Activated CD4-positive, alpha-beta memory T cell treated with anti-CD3 and anti-CD28 coated beads, Interleukin-2, amount 10 ng/mL, durations not matched to agents 7 days and 5 days (primary cell): ENCODE data around the gene ITGA11. TPM values are rescaled to one million over a fixed set of nuclear protein-coding genes. Genes with fewer than 3 reads are reported as not detected.
"Not testable (repeated sequence)": the region's sequence is repeated elsewhere in the genome, so short reads cannot be mapped to it uniquely, and the experiment has no call there.

Experiments used
- CTCF ChIA-PET: fragments of 350-600 bp; sonication (Branson Sonifier 250); formaldehyde crosslinking; loops from one replicate; lab custom pipeline; 2021; ENCODE audit warnings: antibody characterized with exemption, inconsistent platforms; lab: Charles Lee
- POLR2A ChIA-PET: fragments of 350-600 bp; sonication (Branson Sonifier 250); formaldehyde crosslinking; loops from one replicate; lab custom pipeline; 2021; ENCODE audit warnings: antibody characterized with exemption; lab: Charles Lee
- DNase-seq: peaks from one replicate; pipeline ENCODE4 v3.0.0-alpha.2; 2020
- H3K27ac Mint-ChIP-seq: one replicate; pipeline ENCODE4 v1.8.0; 2021; ENCODE audit warnings: mild to moderate bottlenecking, mixed read lengths
- H3K27me3 Mint-ChIP-seq: one replicate; pipeline ENCODE4 v1.8.0; 2021; ENCODE audit warnings: mixed read lengths
- H3K36me3 Mint-ChIP-seq: one replicate; pipeline ENCODE4 v1.8.0; 2021; ENCODE audit warnings: low read depth, mixed read lengths
- H3K4me1 Mint-ChIP-seq: one replicate; pipeline ENCODE4 v1.8.0; 2021; ENCODE audit warnings: mixed read lengths
- H3K4me3 Mint-ChIP-seq: one replicate; pipeline ENCODE4 v1.8.0; 2021; ENCODE audit warnings: mild to moderate bottlenecking, mixed read lengths
- H3K9me3 Mint-ChIP-seq: one replicate; pipeline ENCODE4 v1.8.0; 2021; ENCODE audit warnings: mixed read lengths
- total RNA-seq, 2 experiments: library from RNA; stranded (reverse); gene quantifications; one replicate each; pipeline ENCODE4 v1.2.3, GENCODE V29; 2021

ITGA11 gene
- total RNA-seq, 2 experiments from 2014 or later: 0.20 to 0.73 TPM

GRCh38 chr15:68428431-68428940 lies 3.5 kb downstream of the ITGA11 start:
- CTCF ChIA-PET: no interaction called here
- H3K27me3 Mint-ChIP-seq: peaks cover 54% of the 10 kb centered on the region
- H3K4me3 Mint-ChIP-seq: no peak overlapping the region

GRCh38 chr15:68427963-68428362 lies 4.0 kb downstream of the ITGA11 start:
- no peaks in the 10 kb centered on the region for H3K36me3 Mint-ChIP-seq
- H3K9me3 Mint-ChIP-seq: no peaks in the 10 kb centered on the region
- ChIA-PET POLR2A (no interaction called here), CTCF (no interaction called here)
- H3K4me3 Mint-ChIP-seq: no peak overlapping the region
- H3K4me1 Mint-ChIP-seq: peaks cover 2% of the 10 kb centered on the region
- peaks cover 49% of the 10 kb centered on the region for H3K27me3 Mint-ChIP-seq
- H3K27ac Mint-ChIP-seq: no peak overlapping the region
- no peak for DNase-seq

More at GRCh38 chr15:68428431-68428940, 3.5 kb downstream of the ITGA11 start:
- no peaks in the 10 kb centered on the region for H3K9me3 Mint-ChIP-seq
- POLR2A ChIA-PET: no interaction called here
- peaks cover 2% of the 10 kb centered on the region for H3K4me1 Mint-ChIP-seq
- H3K36me3 Mint-ChIP-seq: no peaks in the 10 kb centered on the region
- DNase-seq: no peak
- H3K27ac Mint-ChIP-seq: no peak overlapping the region

DNA sequence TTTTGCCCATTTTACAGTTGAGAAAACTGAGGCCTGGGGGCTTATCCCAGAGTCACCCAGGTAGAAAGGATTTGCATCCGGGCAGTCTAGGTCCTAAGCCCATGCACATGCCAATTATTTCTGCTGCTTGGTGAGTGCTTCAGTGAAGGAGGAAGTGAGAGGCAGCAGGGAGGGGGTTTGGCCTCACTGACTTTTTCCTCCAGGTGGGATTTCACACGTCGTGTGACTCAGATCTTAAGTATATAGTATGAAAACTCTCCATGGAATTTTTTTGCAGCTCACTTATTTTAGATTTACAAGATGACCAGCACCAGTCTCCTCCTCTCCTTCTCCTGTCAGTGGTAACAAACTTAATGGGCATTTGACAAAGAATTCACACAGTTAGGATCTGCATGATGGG lies 4.6 kb downstream of the ITGA11 start:
- H3K27ac Mint-ChIP-seq: no peak overlapping the region
- H3K4me3 Mint-ChIP-seq: no peak overlapping the region
- H3K36me3 Mint-ChIP-seq: no peaks in the 10 kb centered on the region
- H3K4me1 Mint-ChIP-seq: no peaks in the 10 kb centered on the region
- H3K27me3 Mint-ChIP-seq: peaks cover 43% of the 10 kb centered on the region
- no peaks in the 10 kb centered on the region for H3K9me3 Mint-ChIP-seq
- DNase-seq: no peak
- ChIA-PET POLR2A (no interaction called here), CTCF (no interaction called here)

DNA sequence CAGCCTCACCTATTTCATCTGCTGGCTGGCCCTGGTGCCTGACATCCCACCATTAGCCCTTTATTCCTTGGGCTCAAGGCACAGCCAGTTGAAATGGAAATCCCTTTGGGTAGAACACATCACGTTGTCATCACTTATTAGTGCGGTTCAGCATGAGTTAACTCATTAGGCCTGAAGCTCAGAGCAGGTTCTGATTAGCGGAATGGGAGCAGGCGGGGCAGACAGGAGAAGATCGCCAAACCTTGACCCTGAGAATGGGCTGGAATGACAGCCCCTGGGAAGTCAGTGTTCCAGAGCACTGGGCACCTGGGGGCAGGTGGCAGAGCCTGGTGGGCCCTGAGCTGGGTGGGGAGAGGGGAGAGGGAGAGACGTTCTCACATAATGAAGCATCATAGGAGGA lies 5.8 kb downstream of the ITGA11 start:
- CTCF ChIA-PET: no interaction called here
- no peaks in the 10 kb centered on the region for H3K36me3 Mint-ChIP-seq
- POLR2A ChIA-PET: no interaction called here
- no peaks in the 10 kb centered on the region for H3K4me1 Mint-ChIP-seq
- no peaks in the 10 kb centered on the region for H3K9me3 Mint-ChIP-seq
- peaks cover 38% of the 10 kb centered on the region for H3K27me3 Mint-ChIP-seq
- no peak overlapping the region for H3K27ac Mint-ChIP-seq
- H3K4me3 Mint-ChIP-seq: no peak overlapping the region
- no peak for DNase-seq

DNA sequence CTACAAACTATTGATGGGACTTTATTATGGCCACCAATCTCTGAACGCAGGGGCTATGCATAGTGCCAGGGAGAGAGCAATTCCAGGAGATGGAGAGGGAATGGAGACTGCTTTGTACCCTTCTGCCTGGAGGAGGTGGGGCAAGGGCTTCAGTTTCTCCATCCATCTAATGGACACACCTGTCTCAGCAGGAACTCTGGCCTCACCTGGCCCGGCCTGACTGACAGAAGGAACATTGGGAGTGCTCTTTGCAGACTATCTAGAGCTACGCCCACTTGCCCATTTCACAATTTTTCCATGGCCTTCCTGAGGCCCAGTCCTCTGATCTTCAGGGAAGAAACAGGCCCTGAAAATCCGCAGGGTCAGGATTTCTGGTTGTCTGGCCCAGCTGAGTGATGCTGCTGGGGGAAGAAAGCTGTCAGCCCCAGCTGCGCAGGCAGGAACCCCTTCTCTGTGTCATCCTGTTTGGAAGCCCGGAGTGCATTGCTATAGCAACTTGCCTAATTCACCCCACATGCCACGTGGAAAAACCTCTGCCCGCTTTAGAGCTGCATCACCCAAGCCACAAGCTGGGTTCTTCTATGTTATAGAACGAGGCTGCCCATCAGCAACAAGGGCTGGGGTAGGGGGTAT lies 6.4 kb downstream of the ITGA11 start:
- DNase-seq: no peak
- peaks cover 35% of the 10 kb centered on the region for H3K27me3 Mint-ChIP-seq
- no peak overlapping the region for H3K4me3 Mint-ChIP-seq
- ChIA-PET CTCF (no interaction called here), POLR2A (no interaction called here)
- no peak overlapping the region for H3K27ac Mint-ChIP-seq
- H3K9me3 Mint-ChIP-seq: no peaks in the 10 kb centered on the region
- no peaks in the 10 kb centered on the region for H3K36me3 Mint-ChIP-seq
- no peaks in the 10 kb centered on the region for H3K4me1 Mint-ChIP-seq

GRCh38 chr15:68424754-68425390 lies 7.1 kb downstream of the ITGA11 start:
- CTCF ChIA-PET: no interaction called here
- POLR2A ChIA-PET: no interaction called here
- no peaks in the 10 kb centered on the region for H3K9me3 Mint-ChIP-seq
- H3K4me3 Mint-ChIP-seq: no peak overlapping the region
- no peak for DNase-seq
- peaks cover 28% of the 10 kb centered on the region for H3K27me3 Mint-ChIP-seq
- H3K4me1 Mint-ChIP-seq: no peaks in the 10 kb centered on the region
- H3K36me3 Mint-ChIP-seq: no peaks in the 10 kb centered on the region
- no peak overlapping the region for H3K27ac Mint-ChIP-seq

- H3K36me3 Mint-ChIP-seq: no peaks in the 10 kb centered on the region
- H3K9me3 Mint-ChIP-seq: no peaks in the 10 kb centered on the region
- H3K27ac Mint-ChIP-seq: no peak overlapping the region
- no peak overlapping the region for H3K4me3 Mint-ChIP-seq
- no peak for DNase-seq
- ChIA-PET CTCF (no interaction called here), POLR2A (no interaction called here)
- peaks cover 16% of the 10 kb centered on the region for H3K27me3 Mint-ChIP-seq
- H3K4me1 Mint-ChIP-seq: no peaks in the 10 kb centered on the region
Observed at GRCh38 chr15:68423359-68424296, 8.3 kb downstream of the ITGA11 start.

DNA sequence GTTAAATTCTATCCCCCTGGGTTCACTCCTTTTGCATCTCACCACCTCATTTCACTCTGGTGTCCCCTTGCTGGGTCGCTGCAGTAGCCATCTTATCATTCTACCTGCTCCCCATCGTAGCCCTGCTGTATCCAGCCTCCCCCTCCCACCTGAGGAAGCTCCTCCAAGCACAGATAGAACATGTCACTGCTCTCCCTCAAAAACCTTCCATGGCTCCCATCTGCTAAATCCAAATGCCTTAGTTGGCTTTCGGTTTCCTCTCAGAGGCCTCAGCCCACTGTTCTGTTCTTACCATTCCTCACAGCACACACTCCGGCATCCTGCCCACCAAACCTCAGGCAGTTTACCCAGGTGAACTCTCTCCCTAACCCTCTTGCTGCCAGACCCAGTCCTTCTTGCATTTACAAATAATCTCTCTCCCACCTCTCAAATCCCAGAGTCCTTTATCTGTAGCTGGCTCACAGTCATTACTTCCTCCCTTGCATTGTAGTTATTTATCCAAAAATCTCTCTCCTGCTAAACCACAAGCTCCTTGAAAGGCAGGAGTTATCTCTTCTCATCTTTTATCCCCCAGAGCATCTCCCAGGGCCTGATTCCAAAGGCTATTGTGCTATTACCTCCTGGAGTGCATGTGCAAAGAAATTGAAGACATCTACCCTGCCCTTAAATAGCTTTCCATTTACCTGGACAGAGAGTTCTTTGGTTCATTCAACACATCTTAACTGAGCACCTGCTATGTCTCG lies 9.4 kb downstream of the ITGA11 start:
- CTCF ChIA-PET, DNase-seq, H3K27ac Mint-ChIP-seq, H3K36me3 Mint-ChIP-seq, H3K4me3 Mint-ChIP-seq, H3K4me1 Mint-ChIP-seq, H3K9me3 Mint-ChIP-seq, H3K27me3 Mint-ChIP-seq, POLR2A ChIA-PET: not testable (repeated sequence)

- Mint-ChIP-seq H3K4me1 (no peaks in the 10 kb centered on the region), H3K9me3 (no peaks in the 10 kb centered on the region), H3K27me3 (no peaks in the 10 kb centered on the region), H3K4me3 (no peak overlapping the region), H3K27ac (no peak overlapping the region), H3K36me3 (no peaks in the 10 kb centered on the region)
- no peak for DNase-seq
- ChIA-PET POLR2A (no interaction called here), CTCF (no interaction called here)
Observed at GRCh38 chr15:68421798-68422402, 10.1 kb downstream of the ITGA11 start.

GRCh38 chr15:68421115-68421551 lies 10.8 kb downstream of the ITGA11 start:
- no peaks in the 10 kb centered on the region for H3K36me3 Mint-ChIP-seq
- no peaks in the 10 kb centered on the region for H3K4me1 Mint-ChIP-seq
- no peak overlapping the region for H3K4me3 Mint-ChIP-seq
- no peak overlapping the region for H3K27ac Mint-ChIP-seq
- H3K27me3 Mint-ChIP-seq: no peaks in the 10 kb centered on the region
- no peaks in the 10 kb centered on the region for H3K9me3 Mint-ChIP-seq
- POLR2A ChIA-PET: no interaction called here
- CTCF ChIA-PET: no interaction called here
- DNase-seq: no peak

GRCh38 chr15:68420186-68420684 lies 11.7 kb downstream of the ITGA11 start:
- ChIA-PET POLR2A (no interaction called here), CTCF (no interaction called here)
- H3K36me3 Mint-ChIP-seq: no peaks in the 10 kb centered on the region
- no peaks in the 10 kb centered on the region for H3K9me3 Mint-ChIP-seq
- H3K4me3 Mint-ChIP-seq: no peak overlapping the region
- DNase-seq: no peak
- no peaks in the 10 kb centered on the region for H3K4me1 Mint-ChIP-seq
- H3K27ac Mint-ChIP-seq: no peak overlapping the region
- no peaks in the 10 kb centered on the region for H3K27me3 Mint-ChIP-seq
